H1 (cell line): ENCODE data around the gene ST8SIA5. TPM values are rescaled to one million over a fixed set of nuclear protein-coding genes. Genes with fewer than 3 reads are reported as not detected.

ENCODE experiments used
- CTCF ChIA-PET: fragments of 300-600 bp; sonication (Branson Sonifier 250); formaldehyde crosslinking; loops from one replicate; lab custom pipeline; 2021; ENCODE audit not compliant: partially characterized antibody; lab: Charles Lee
- POLR2A ChIA-PET: fragments of 300-600 bp; sonication (Branson Sonifier 250); formaldehyde crosslinking; loops from one replicate; lab custom pipeline; 2021; ENCODE audit warnings: inconsistent platforms; ENCODE audit not compliant: partially characterized antibody; lab: Charles Lee
- DNase-seq, 2 experiments: peaks; one replicate each; pipeline versions ENCODE4 v3.0.0 to v3.0.0-alpha.2; 2010 to 2022; ENCODE audit warnings: low spot score in 2 of 2, low read depth in 1 of 2, mixed read lengths in 1 of 2
- FAIRE-seq: peaks from 2 replicates; lab custom pipeline; 2011; peaks lifted over from hg19 to GRCh38; lab: Jason Lieb, UNC
- H2AFZ ChIP-seq: 2 replicates; pipeline ENCODE4 v1.8.1; 2012; ENCODE audit warnings: low read length, inconsistent platforms
- H2AK5ac ChIP-seq: 2 replicates; pipeline ENCODE4 v1.6.1; 2013; ENCODE audit warnings: low read depth, low read length
- H2BK120ac ChIP-seq: replicated peaks from 2 replicates; pipeline ENCODE3; 2013; ENCODE audit warnings: low read depth, low read length, inconsistent platforms
- H2BK12ac ChIP-seq: 2 replicates; pipeline ENCODE4 v1.6.1; 2013; ENCODE audit warnings: low read depth, low read length
- H2BK15ac ChIP-seq: 2 replicates; pipeline ENCODE4 v1.6.1; 2013; ENCODE audit warnings: low read length
- H2BK20ac ChIP-seq: 2 replicates; pipeline ENCODE4 v1.6.1; 2013; ENCODE audit warnings: low read length
- H2BK5ac ChIP-seq: 2 replicates; pipeline ENCODE4 v1.6.1; 2013; ENCODE audit warnings: low read depth, low read length
- H3K14ac ChIP-seq: 2 replicates; pipeline ENCODE4 v1.6.1; 2013; ENCODE audit warnings: inconsistent platforms; ENCODE audit not compliant: insufficient read length
- H3K18ac ChIP-seq: 2 replicates; pipeline ENCODE4 v1.6.1; 2013; ENCODE audit warnings: low read length; ENCODE audit errors: extremely low read depth
- H3K23ac ChIP-seq: 2 replicates; pipeline ENCODE4 v1.6.1; 2013; ENCODE audit warnings: inconsistent platforms; ENCODE audit not compliant: insufficient read length
- H3K23me2 ChIP-seq: 2 replicates; pipeline ENCODE4 v1.6.1; 2013; ENCODE audit warnings: low read depth, low read length
- H3K27ac ChIP-seq: 2 replicates; pipeline ENCODE4 v1.6.1; 2011; ENCODE audit warnings: low read depth, low read length, inconsistent platforms
- H3K27me3 ChIP-seq, 4 experiments: replicated peaks in 1 of 4; 1 replicate in 1 of 4; 2 replicates in 3 of 4; pipeline versions ENCODE4 v1.6.1 to v1.8.1; 2011 to 2013; ENCODE audit warnings: low read length in 3 of 4, mild to moderate bottlenecking in 3 of 4, inconsistent platforms in 2 of 4, mixed read lengths in 2 of 4, moderate library complexity in 1 of 4; ENCODE audit not compliant: control insufficient read depth in 3 of 4, insufficient read depth in 3 of 4; ENCODE audit errors: extremely low read depth in 1 of 4
- H3K36me3 ChIP-seq, 4 experiments: 2 replicates each; pipeline versions ENCODE4 v1.6.1 to v1.8.1; 2011 to 2013; ENCODE audit warnings: mild to moderate bottlenecking in 4 of 4, low read length in 3 of 4, moderate library complexity in 2 of 4, control low read depth in 1 of 4, inconsistent platforms in 1 of 4; ENCODE audit not compliant: insufficient read depth in 4 of 4, control insufficient read depth in 2 of 4
- H3K4ac ChIP-seq: replicated peaks from 2 replicates; pipeline ENCODE3; 2013; ENCODE audit warnings: low read length, low read depth, mixed read lengths, inconsistent platforms; ENCODE audit not compliant: insufficient read length
- H3K4me1 ChIP-seq, 4 experiments: replicated peaks in 1 of 4; 1 replicate in 1 of 4; 2 replicates in 3 of 4; pipeline versions ENCODE4 v1.6.1 to v1.8.1; 2011 to 2013; ENCODE audit warnings: low read length in 3 of 4, inconsistent platforms in 2 of 4, mixed read lengths in 1 of 4; ENCODE audit not compliant: insufficient read depth in 4 of 4, control insufficient read depth in 3 of 4
- H3K4me2 ChIP-seq, 2 experiments: 2 replicates each; pipeline versions ENCODE4 v1.6.1 to v1.8.1; 2011 to 2013; ENCODE audit warnings: low read depth in 2 of 2, low read length in 2 of 2, control low read depth in 1 of 2, inconsistent platforms in 1 of 2, mild to moderate bottlenecking in 1 of 2; ENCODE audit not compliant: insufficient read depth in 1 of 2
- H3K4me3 ChIP-seq, 4 experiments: fragments of 200-600, 300-600 bp in 1 of 4; sonication (generic), shearing (Covaris generic), sonication (Bioruptor Twin) in 1 of 4; 2 replicates each; pipeline versions ENCODE4 v1.5.1 to v1.8.1; 2011 to 2016; ENCODE audit warnings: low read length in 4 of 4, low read depth in 3 of 4, control low read depth in 2 of 4, inconsistent platforms in 2 of 4, mild to moderate bottlenecking in 2 of 4, mixed read lengths in 1 of 4, moderate library complexity in 1 of 4; ENCODE audit not compliant: insufficient read depth in 2 of 4; ENCODE audit errors: extremely low read depth in 1 of 4
- H3K56ac ChIP-seq: replicated peaks from 2 replicates; pipeline ENCODE3; 2013; ENCODE audit warnings: low read depth, mild to moderate bottlenecking, mixed read lengths, low read length, inconsistent platforms; ENCODE audit not compliant: insufficient read length
- H3K79me1 ChIP-seq: 2 replicates; pipeline ENCODE4 v1.6.1; 2013; ENCODE audit warnings: low read depth, low read length, control low read depth
- H3K79me2 ChIP-seq, 2 experiments: 2 replicates each; pipeline versions ENCODE4 v1.6.1 to v1.8.1; 2012 to 2013; ENCODE audit warnings: low read length in 2 of 2, mild to moderate bottlenecking in 2 of 2, inconsistent platforms in 1 of 2; ENCODE audit not compliant: insufficient read depth in 2 of 2, control insufficient read depth in 1 of 2
- H3K9ac ChIP-seq, 4 experiments: replicated peaks in 1 of 4; 1 replicate in 1 of 4; 2 replicates in 3 of 4; pipeline versions ENCODE4 v1.6.1 to v1.8.1; 2011 to 2013; ENCODE audit warnings: low read depth in 3 of 4, low read length in 3 of 4, control low read depth in 2 of 4, mild to moderate bottlenecking in 2 of 4, moderate library complexity in 2 of 4, inconsistent platforms in 1 of 4; ENCODE audit errors: extremely low read depth in 1 of 4
- H3K9me3 ChIP-seq, 2 experiments: 2 replicates each; pipeline versions ENCODE4 v1.6.1 to v1.8.1; 2012 to 2013; ENCODE audit warnings: mild to moderate bottlenecking in 2 of 2, moderate library complexity in 2 of 2, control low read depth in 1 of 2, inconsistent platforms in 1 of 2, low read depth in 1 of 2, low read length in 1 of 2, mixed read lengths in 1 of 2; ENCODE audit not compliant: insufficient read depth in 2 of 2
- H4K20me1 ChIP-seq, 2 experiments: replicated peaks in 1 of 2; 2 replicates each; pipeline versions ENCODE3 to v1.8.1; 2011 to 2013; ENCODE audit warnings: inconsistent platforms in 2 of 2, low read length in 2 of 2, mild to moderate bottlenecking in 1 of 2; ENCODE audit not compliant: insufficient read depth in 2 of 2, control insufficient read depth in 1 of 2
- H4K5ac ChIP-seq: 2 replicates; pipeline ENCODE4 v1.6.1; 2013; ENCODE audit warnings: low read length, low read depth, mixed read lengths, inconsistent platforms; ENCODE audit not compliant: insufficient read length
- H4K8ac ChIP-seq: 2 replicates; pipeline ENCODE4 v1.8.0; 2013; ENCODE audit warnings: mild to moderate bottlenecking, moderate library complexity, low read length, inconsistent platforms; ENCODE audit not compliant: insufficient read depth; ENCODE audit errors: extremely low read depth
- H4K91ac ChIP-seq: replicated peaks from 2 replicates; pipeline ENCODE3; 2013; ENCODE audit warnings: low read length, mixed read lengths, inconsistent platforms; ENCODE audit not compliant: insufficient read length
- CEBPB ChIP-seq: IDR thresholded peaks from 2 replicates; pipeline ENCODE4 v1.6.1; 2012; ENCODE audit warnings: low read depth, low read length
- CREB1 ChIP-seq: IDR thresholded peaks from 2 replicates; pipeline ENCODE4 v1.6.1; 2012; ENCODE audit warnings: inconsistent platforms
- PHF8 ChIP-seq: fragments of 200-600 bp; sonication (generic); conservative IDR thresholded peaks from 2 replicates; pipeline ENCODE4 v1.7.1; 2012; ENCODE audit warnings: low read depth, mild to moderate bottlenecking, inconsistent platforms, low read length, moderate library complexity
- SP1 ChIP-seq: IDR thresholded peaks from 2 replicates; pipeline ENCODE4 v1.6.1; 2011; ENCODE audit warnings: low read depth, low read length
- SP2 ChIP-seq: IDR thresholded peaks from 2 replicates; pipeline ENCODE4 v1.6.1; 2012; ENCODE audit warnings: mild to moderate bottlenecking, low read length, inconsistent platforms
- SP4 ChIP-seq: IDR thresholded peaks from 2 replicates; pipeline ENCODE4 v1.6.1; 2012; ENCODE audit warnings: low read length, inconsistent platforms
- WGBS, 2 experiments: shearing (Covaris generic) in 1 of 2; methylation state at CpG; one replicate each; pipeline versions ENCODE4 v1.1.6 to v1.1.7; 2013 to 2015; ENCODE audit warnings: low lambda C conversion rate in 2 of 2, mixed read lengths in 2 of 2, inconsistent platforms in 1 of 2, low coverage in 1 of 2, missing lambda C conversion rate in 1 of 2; ENCODE audit not compliant: insufficient replicate concordance in 2 of 2, insufficient coverage in 1 of 2, insufficient read length in 1 of 2; ENCODE audit errors: extremely low coverage in 1 of 2, missing lambda C conversion rate in 1 of 2; 5-methylcytosine and 5-hydroxymethylcytosine counted together
- polyA plus RNA-seq, 7 experiments: library from polyadenylated mRNA; depleted of rRNA in 3 of 7; stranded (reverse) in 5 of 7; unstranded in 2 of 7; fragments of >200 nt in 5 of 7; fragments of 200-250 nt in 2 of 7; gene quantifications; 1 replicate in 5 of 7; 2 replicates in 1 of 7; 4 replicates in 1 of 7; pipeline versions ENCODE4 v1.2.1 to v1.2.3, GENCODE V29; 2011 to 2013; ENCODE audit warnings: missing spikeins in 2 of 7, mixed read lengths in 2 of 7
- total RNA-seq: library from RNA; stranded (reverse); fragmentation: NEBNext Ultra II Directional; extraction: Animal tissue kit (Norgen Biotek cat#: 25700); gene quantifications from 2 replicates; pipeline ENCODE4 v1.2.1, GENCODE V29; 2021

Gene ST8SIA5
- total and polyA plus RNA-seq, 2 of the 8 experiments (the other 6 are each of a cell fraction or from before 2014, with no cell fraction given) = 2.4 to 6.3 TPM

- 69% methylated on average over 5 of the region's 5 CpGs; no CpG with 5 or more reads in 1 of the 2 experiments for WGBS, 2 experiments
- Histone ChIP-seq H3K27ac (no peak overlapping the region), H4K91ac (no peak overlapping the region), H3K4me1 (peaks cover 0 to 6% (median 0%) of the 10 kb centered on the region in 4 experiments; a peak in 1 of 7 replicates), H3K18ac (no peak overlapping the region), H3K9ac (no peak overlapping the region), H3K9me3 (no peaks in the 10 kb centered on the region), H2BK120ac (no peak overlapping the region), H2AK5ac (no peak overlapping the region), H2BK20ac (no peak overlapping the region), H3K36me3 (no peaks in the 10 kb centered on the region), H3K79me2 (no peaks in the 10 kb centered on the region), H2BK5ac (no peak overlapping the region), H4K8ac (no peak overlapping the region), H3K23me2 (no peaks in the 10 kb centered on the region), H3K56ac (no peak overlapping the region), H3K4me3 (no peak overlapping the region)
- CTCF ChIA-PET = interaction anchor here (1.6 to 2.0 kb wide), 2 partner anchors 25 to 35 kb away, joined by 5 read pairs; no protein-coding TSS in a partner anchor
- no peak for DNase-seq
- TF ChIP-seq CREB1 (no peak), CEBPB (no peak), PHF8 (no peak), SP2 (no peak), SP1 (no peak), SP4 (no peak)
- TF ChIP-seq, all 59 proteins: peak for 0
- Histone ChIP-seq H3K27me3 (no peaks in the 10 kb centered on the region), H2BK12ac (0 out of 2 replicates have a peak overlapping the region, but pooled peaks have one; percentile 71), H3K79me1 (no peaks in the 10 kb centered on the region), H3K14ac (no peak overlapping the region), H2BK15ac (no peak overlapping the region), H3K4ac (no peak overlapping the region), H3K23ac (no peak overlapping the region), H3K4me2 (no peak overlapping the region), H2AFZ (no peak overlapping the region), H4K20me1 (no peaks in the 10 kb centered on the region), H4K5ac (no peak overlapping the region)
- FAIRE-seq = no peak
- POLR2A ChIA-PET = interaction anchor here (0.8 to 1.7 kb wide), 2 partner anchors 13 to 36 kb away, joined by 3 to 4 read pairs; no protein-coding TSS in a partner anchor
Observed at GRCh38 chr18:46719388-46719787, 37.5 kb downstream of the ST8SIA5 start.
